Astrocyte (in vitro differentiated cells and primary cell): ENCODE results near the gene IDH2.

ENCODE experiments used
- CTCF ChIP-seq: IDR thresholded peaks from 2 replicates; pipeline ENCODE4 v1.5.1; 2011; ENCODE audit warnings: low read depth, mild to moderate bottlenecking, inconsistent platforms, low read length, moderate library complexity; ENCODE audit not compliant: insufficient read depth
- EZH2 ChIP-seq: IDR thresholded peaks from 2 replicates; pipeline ENCODE4 v1.6.1; 2012; ENCODE audit warnings: mild to moderate bottlenecking, low read length, inconsistent platforms; ENCODE audit not compliant: insufficient read depth

- TF ChIP-seq CTCF (no peak), EZH2 (no peak)
Observed at GRCh38 chr15:90130291-90130690, 28.0 kb upstream of the IDH2 start.
